Upper lobe of left lung (tissue), 6 donors: ENCODE measurements around the gene IFNGR2. TPM values are rescaled to one million over a fixed set of nuclear protein-coding genes. Genes with fewer than 3 reads are reported as not detected.
"Not testable (repeated sequence)": the region's sequence is repeated elsewhere in the genome, so short reads cannot be mapped to it uniquely, and the experiment has no call there.

ENCODE experiments used
- ATAC-seq, 2 donors: fragments of 200-7000 bp; cut with Tn5 transposase; one replicate each; pipeline ENCODE4 v1.9.1; 2022; ENCODE audit warnings: mild to moderate bottlenecking in 2 of 2, moderate library complexity in 2 of 2; ENCODE audit not compliant: low FRiP score in 2 of 2
- DNase-seq, 2 donors: peaks; one replicate each; pipeline ENCODE4 v3.0.0-alpha.2; 2019 to 2020
- H3K27ac ChIP-seq, 4 donors: fragments of 200-600 bp; sonication (generic); one replicate each; pipeline ENCODE4 v1.5.1; 2016 to 2019
- H3K27me3 ChIP-seq, 4 donors: fragments of 200-600 bp; sonication (generic); one replicate each; pipeline ENCODE4 v1.5.1; 2017 to 2019
- H3K36me3 ChIP-seq, 4 donors: fragments of 200-600 bp; sonication (generic); one replicate each; pipeline ENCODE4 v1.5.1; 2016 to 2019
- H3K4me1 ChIP-seq, 4 donors: fragments of 200-600 bp; sonication (generic); one replicate each; pipeline ENCODE4 v1.5.1; 2018 to 2019
- H3K4me3 ChIP-seq, 4 donors: fragments of 200-600 bp; sonication (generic); one replicate each; pipeline ENCODE4 v1.5.1; 2017 to 2019; ENCODE audit warnings: mild to moderate bottlenecking in 2 of 4, moderate library complexity in 1 of 4
- H3K9me3 ChIP-seq, 4 donors: fragments of 200-600 bp; sonication (generic); one replicate each; pipeline ENCODE4 v1.5.1; 2018 to 2019
- CTCF ChIP-seq, 6 experiments: fragments of 450-650 bp in 4 of 6; fragments of 200-600 bp in 2 of 6; sonication (generic) in 2 of 6; IDR thresholded peaks; one replicate each; pipeline ENCODE4 v1.5.1; 2016 to 2019; ENCODE audit warnings: antibody characterized with exemption in 6 of 6
- EP300 ChIP-seq, 4 donors: sonication (generic); formaldehyde crosslinking; IDR thresholded peaks; one replicate each; pipeline ENCODE4 v1.5.1; 2017; ENCODE audit warnings: antibody characterized with exemption in 4 of 4, control low read depth in 2 of 4
- POLR2A ChIP-seq, 4 donors: fragments of 450-650 bp; IDR thresholded peaks; one replicate each; pipeline ENCODE4 v1.5.1; 2016 to 2017; ENCODE audit warnings: antibody characterized with exemption in 4 of 4, mild to moderate bottlenecking in 2 of 4
- POLR2AphosphoS5 ChIP-seq, 2 donors: sonication (generic); formaldehyde crosslinking; IDR thresholded peaks; one replicate each; pipeline ENCODE4 v1.5.1; 2017; ENCODE audit warnings: antibody characterized with exemption in 2 of 2
- WGBS, 2 donors: methylation state at CpG; one replicate each; pipeline ENCODE4 v1.1.5; 2017 to 2018; 5-methylcytosine and 5-hydroxymethylcytosine counted together
- total RNA-seq, 6 donors: library from RNA; depleted of rRNA in 4 of 6; stranded (reverse); fragments of >200 nt in 4 of 6; gene quantifications; one replicate each; pipeline versions ENCODE4 v1.1.0 to v1.2.1, GENCODE V29; 2016 to 2021
- donor health status: DM: no; HTN: no; CAD: no; lungs with moderate emphysema.
- donor health status: DM: no; HTN: yes; CAD: no; lungs with severe emphysema.

Gene IFNGR2
- total RNA-seq, 6 donors from 2014 or later: 35.6 to 89.8 (median 62.0) TPM

DNA sequence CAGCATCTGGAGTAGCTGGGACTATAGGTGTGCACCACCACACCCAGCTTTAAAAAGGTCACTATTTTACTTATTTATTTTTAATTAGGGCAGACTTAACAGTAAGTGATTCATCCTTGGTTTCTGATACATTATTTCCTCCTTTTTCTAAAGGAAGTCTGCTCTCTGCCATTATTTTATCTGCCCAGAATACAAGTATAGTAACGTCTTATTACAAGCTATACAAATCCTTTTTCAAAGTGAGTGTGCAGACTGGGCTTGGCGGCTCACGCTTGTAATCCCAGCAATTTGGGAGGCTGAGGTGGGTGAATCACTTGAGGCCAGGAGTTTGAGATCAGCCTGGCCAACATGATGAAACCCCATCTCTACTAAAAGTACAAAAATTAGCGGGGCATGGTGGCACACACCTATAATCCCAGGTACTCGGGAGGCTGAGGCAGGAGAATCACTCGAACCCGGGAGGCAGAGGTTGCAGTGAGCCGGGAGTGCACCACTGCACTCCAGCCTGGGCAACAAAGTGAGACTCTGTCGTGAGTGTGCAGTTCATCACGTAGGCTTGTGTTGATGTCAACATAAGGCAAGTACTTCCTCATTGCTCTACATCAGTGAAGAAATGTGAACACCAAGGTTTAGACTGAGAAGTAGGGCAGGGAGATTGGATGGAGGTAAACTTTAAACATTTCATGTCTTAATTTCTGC, 39.2 kb upstream of the IFNGR2 start:
- peak in 1 of 4 donors; percentile 54 for TF ChIP-seq POLR2A (IDR thresholded peaks at IDR 0.05)
- peak; percentile 45 to 49 for TF ChIP-seq POLR2AphosphoS5 (IDR thresholded peaks at IDR 0.05)
- not testable (repeated sequence) for H3K27me3 ChIP-seq, H3K4me3 ChIP-seq, H3K36me3 ChIP-seq
- peaks cover 16 to 30% (median 22%) of the 10 kb centered on the region in 4 donors for H3K4me1 ChIP-seq
- DNase-seq (peak in 1 of 2 donors; percentile 59), ATAC-seq (peak in 1 of 2 donors; percentile 44)
- H3K27ac ChIP-seq: peak overlapping the region; percentile 60 to 84 (median 68)
- WGBS, 2 donors: 55 to 56% methylated on average over 10 of the region's 10 CpGs
- H3K9me3 ChIP-seq: peaks cover 11 to 19% (median 14%) of the 10 kb centered on the region in 4 donors

GRCh38 chr21:33364830-33365229, 38.4 kb upstream of the IFNGR2 start:
- Histone ChIP-seq H3K9me3 (peaks cover 11 to 19% (median 14%) of the 10 kb centered on the region in 4 donors), H3K27me3 (no peaks in the 10 kb centered on the region), H3K27ac (peak overlapping the region in 1 of 4 donors; percentile 84), H3K4me1 (peaks cover 16 to 27% (median 22%) of the 10 kb centered on the region in 4 donors), H3K4me3 (no peak overlapping the region), H3K36me3 (no peaks in the 10 kb centered on the region)
- no peak for ATAC-seq
- TF ChIP-seq EP300 (IDR thresholded peaks at IDR 0.05): no peak
- TF ChIP-seq POLR2A (IDR thresholded peaks at IDR 0.05): no peak
- no peak for TF ChIP-seq CTCF (IDR thresholded peaks at IDR 0.05)
- no peak for TF ChIP-seq POLR2AphosphoS5 (IDR thresholded peaks at IDR 0.05)
- 92 to 93% methylated on average over 5 of the region's 5 CpGs for WGBS, 2 donors
- no peak for DNase-seq

GRCh38 chr21:33367309-33367973, 35.8 kb upstream of the IFNGR2 start:
- peaks cover 11 to 19% (median 14%) of the 10 kb centered on the region in 4 donors for H3K9me3 ChIP-seq

GRCh38 chr21:33368124-33368523, 35.1 kb upstream of the IFNGR2 start:
- peaks cover 11 to 19% (median 14%) of the 10 kb centered on the region in 4 donors for H3K9me3 ChIP-seq
- TF ChIP-seq POLR2A (IDR thresholded peaks at IDR 0.05) (no peak), CTCF (IDR thresholded peaks at IDR 0.05) (no peak)
- no peak overlapping the region for H3K27ac ChIP-seq
- no peak for DNase-seq
- no peak for ATAC-seq
- no peak overlapping the region for H3K4me3 ChIP-seq
- WGBS, 2 donors: 75 to 78% methylated on average over 4 of the region's 4 CpGs
- no peaks in the 10 kb centered on the region for H3K27me3 ChIP-seq
- no peaks in the 10 kb centered on the region for H3K36me3 ChIP-seq
- H3K4me1 ChIP-seq: peaks cover 0 to 2% (median under 1%) of the 10 kb centered on the region in 4 donors

More at GRCh38 chr21:33367309-33367973, 35.8 kb upstream of the IFNGR2 start:
- DNase-seq: no peak
- no peak for ATAC-seq
- peaks cover 0 to 2% (median 0%) of the 10 kb centered on the region in 4 donors for H3K4me1 ChIP-seq
- H3K4me3 ChIP-seq: no peak overlapping the region
- no peaks in the 10 kb centered on the region for H3K27me3 ChIP-seq
- no peak for TF ChIP-seq CTCF (IDR thresholded peaks at IDR 0.05)
- TF ChIP-seq EP300 (IDR thresholded peaks at IDR 0.05): no peak
- no peak for TF ChIP-seq POLR2AphosphoS5 (IDR thresholded peaks at IDR 0.05)
- TF ChIP-seq POLR2A (IDR thresholded peaks at IDR 0.05): no peak
- 91 to 92% methylated on average over 7 of the region's 7 CpGs for WGBS, 2 donors
- H3K27ac ChIP-seq: no peak overlapping the region
- H3K36me3 ChIP-seq: no peaks in the 10 kb centered on the region

DNA sequence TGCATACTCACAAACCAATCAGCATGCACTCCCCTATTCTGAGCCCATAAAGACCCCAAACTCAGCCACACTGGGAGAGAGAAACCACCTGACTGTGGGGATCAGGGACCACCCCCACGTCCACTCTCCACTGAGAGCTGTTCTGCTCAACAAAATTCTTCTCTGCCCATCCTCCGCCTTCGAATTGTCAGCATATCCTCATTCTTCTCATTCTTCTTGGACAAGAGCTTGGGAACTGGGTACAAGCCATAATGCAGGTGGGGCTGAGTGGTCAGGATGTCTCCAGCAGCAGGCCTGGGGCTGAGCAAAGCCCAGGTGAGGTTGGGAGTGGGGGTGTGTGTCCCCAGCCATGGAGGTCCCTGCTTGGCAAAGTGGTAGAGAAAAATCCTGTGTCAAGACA, 34.6 kb upstream of the IFNGR2 start:
- 84 to 89% methylated on average over 3 of the region's 3 CpGs for WGBS, 2 donors
- no peak for TF ChIP-seq POLR2AphosphoS5 (IDR thresholded peaks at IDR 0.05)
- no peak for TF ChIP-seq CTCF (IDR thresholded peaks at IDR 0.05)
- no peak for TF ChIP-seq POLR2A (IDR thresholded peaks at IDR 0.05)

More for the DNA sequence above, 34.6 kb upstream of the IFNGR2 start:
- Histone ChIP-seq H3K27me3 (no peaks in the 10 kb centered on the region), H3K9me3 (peaks cover 11 to 19% (median 14%) of the 10 kb centered on the region in 4 donors), H3K27ac (no peak overlapping the region), H3K36me3 (no peaks in the 10 kb centered on the region), H3K4me1 (peaks cover 0 to 6% (median 5%) of the 10 kb centered on the region in 4 donors), H3K4me3 (no peak overlapping the region)
- DNase-seq: no peak
- ATAC-seq: no peak
